Measurements from ENCODE around the gene BFSP2.

The BFSP2 gene

DNA sequence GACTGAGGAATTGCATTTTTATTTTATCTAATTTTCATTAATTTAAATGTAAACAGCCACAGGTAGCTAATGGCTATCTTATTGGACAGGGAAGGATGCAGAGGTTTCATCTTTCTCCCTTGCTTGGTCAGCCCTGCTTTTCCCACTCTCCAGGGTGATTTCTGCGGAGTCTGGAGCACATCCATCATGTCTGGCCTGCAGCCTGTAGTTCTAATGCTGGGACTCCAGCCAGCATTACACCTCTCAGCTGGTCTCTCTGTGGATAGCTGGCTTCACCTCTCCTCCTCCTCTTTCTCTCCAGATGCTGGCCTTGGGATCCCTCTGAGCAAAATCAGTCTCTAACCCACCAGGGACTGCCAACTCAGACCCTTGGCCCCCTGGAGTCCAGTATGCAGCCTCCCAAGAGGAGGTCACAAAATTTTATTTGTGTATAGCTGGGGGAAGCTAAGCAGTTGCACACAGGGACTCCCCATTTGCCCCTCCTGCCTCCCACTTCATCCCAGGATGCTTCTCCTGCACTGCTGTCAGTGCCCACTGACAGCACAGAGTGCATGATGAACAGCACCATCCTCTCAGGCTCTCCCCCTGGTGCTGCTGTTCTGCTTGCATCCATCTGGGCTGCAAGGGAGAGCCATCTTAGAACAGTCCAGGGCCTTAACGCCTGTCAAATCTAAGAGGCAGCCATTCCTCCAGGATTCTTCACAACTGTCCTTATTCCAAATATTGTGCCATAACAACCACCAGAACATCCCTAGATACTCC, 1.7 kb downstream of the BFSP2 start:
- no peak for DNase-seq (ENCODE audit: low read depth)
- TF ChIP-seq, protein P1, sequence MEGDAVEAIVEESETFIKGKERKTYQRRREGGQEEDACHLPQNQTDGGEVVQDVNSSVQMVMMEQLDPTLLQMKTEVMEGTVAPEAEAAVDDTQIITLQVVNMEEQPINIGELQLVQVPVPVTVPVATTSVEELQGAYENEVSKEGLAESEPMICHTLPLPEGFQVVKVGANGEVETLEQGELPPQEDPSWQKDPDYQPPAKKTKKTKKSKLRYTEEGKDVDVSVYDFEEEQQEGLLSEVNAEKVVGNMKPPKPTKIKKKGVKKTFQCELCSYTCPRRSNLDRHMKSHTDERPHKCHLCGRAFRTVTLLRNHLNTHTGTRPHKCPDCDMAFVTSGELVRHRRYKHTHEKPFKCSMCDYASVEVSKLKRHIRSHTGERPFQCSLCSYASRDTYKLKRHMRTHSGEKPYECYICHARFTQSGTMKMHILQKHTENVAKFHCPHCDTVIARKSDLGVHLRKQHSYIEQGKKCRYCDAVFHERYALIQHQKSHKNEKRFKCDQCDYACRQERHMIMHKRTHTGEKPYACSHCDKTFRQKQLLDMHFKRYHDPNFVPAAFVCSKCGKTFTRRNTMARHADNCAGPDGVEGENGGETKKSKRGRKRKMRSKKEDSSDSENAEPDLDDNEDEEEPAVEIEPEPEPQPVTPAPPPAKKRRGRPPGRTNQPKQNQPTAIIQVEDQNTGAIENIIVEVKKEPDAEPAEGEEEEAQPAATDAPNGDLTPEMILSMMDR (IDR thresholded peaks at IDR 0.05; ENCODE audit: control insufficient read depth, extremely low read depth, insufficient read depth): no peak
- H3K4me3 ChIP-seq (ENCODE audit: low read depth, low read length): no peak overlapping the region

DNA sequence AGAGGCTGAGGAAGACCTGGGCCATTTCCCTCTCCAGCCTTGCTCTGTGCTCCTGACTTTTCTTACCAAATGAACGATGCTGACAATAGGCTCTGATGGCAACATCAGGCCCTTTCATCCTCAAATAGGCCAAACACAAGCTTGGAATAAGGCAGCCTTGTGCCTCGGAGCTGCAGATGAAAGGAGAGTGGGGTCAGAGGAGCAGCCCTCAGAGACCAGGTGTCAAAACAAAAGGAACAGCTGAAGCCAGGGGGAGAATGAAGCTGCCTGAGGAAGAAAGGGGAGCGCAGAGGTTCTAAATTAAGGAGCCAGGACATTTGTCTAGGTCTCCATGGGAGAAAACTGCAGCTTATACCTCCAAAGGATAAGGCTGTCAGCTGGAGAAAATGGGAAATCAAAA, 5.1 kb downstream of the BFSP2 start:
- TF ChIP-seq, protein P1 (IDR thresholded peaks at IDR 0.05; ENCODE audit: control insufficient read depth, extremely low read depth, insufficient read depth): no peak
- DNase-seq (ENCODE audit: low read depth): no peak
- H3K4me3 ChIP-seq (ENCODE audit: low read depth, low read length): no peak overlapping the region

GRCh38 chr3:133408366-133408765, 8.5 kb downstream of the BFSP2 start:
- H3K4me3 ChIP-seq (ENCODE audit: low read depth, low read length): no peak overlapping the region
- no peak for DNase-seq (ENCODE audit: low read depth)
- TF ChIP-seq, protein P1 (IDR thresholded peaks at IDR 0.05; ENCODE audit: control insufficient read depth, extremely low read depth, insufficient read depth): no peak

DNA sequence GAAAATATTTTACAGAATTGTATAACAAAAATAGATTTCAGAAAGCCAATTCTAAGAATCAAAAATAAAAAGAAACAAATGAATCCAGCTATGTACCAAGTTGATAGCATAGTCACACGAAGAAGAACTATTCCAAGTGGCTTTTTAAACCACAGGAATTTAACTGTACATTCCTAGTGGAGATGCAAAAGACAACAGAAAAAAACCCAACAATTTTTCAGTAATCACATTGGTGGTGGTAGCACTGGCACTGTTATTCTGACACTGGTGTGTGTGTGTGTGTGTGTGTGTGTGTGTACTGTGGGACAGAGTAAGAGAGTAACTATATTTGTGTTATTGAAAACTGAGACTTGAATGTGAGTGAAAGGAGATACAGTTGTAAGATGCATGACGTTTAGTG, 9.1 kb downstream of the BFSP2 start:
- TF ChIP-seq, protein P1 (IDR thresholded peaks at IDR 0.05; ENCODE audit: control insufficient read depth, extremely low read depth, insufficient read depth): no peak
- H3K4me3 ChIP-seq (ENCODE audit: low read depth, low read length): no peak overlapping the region
- DNase-seq (ENCODE audit: low read depth): no peak

DNA sequence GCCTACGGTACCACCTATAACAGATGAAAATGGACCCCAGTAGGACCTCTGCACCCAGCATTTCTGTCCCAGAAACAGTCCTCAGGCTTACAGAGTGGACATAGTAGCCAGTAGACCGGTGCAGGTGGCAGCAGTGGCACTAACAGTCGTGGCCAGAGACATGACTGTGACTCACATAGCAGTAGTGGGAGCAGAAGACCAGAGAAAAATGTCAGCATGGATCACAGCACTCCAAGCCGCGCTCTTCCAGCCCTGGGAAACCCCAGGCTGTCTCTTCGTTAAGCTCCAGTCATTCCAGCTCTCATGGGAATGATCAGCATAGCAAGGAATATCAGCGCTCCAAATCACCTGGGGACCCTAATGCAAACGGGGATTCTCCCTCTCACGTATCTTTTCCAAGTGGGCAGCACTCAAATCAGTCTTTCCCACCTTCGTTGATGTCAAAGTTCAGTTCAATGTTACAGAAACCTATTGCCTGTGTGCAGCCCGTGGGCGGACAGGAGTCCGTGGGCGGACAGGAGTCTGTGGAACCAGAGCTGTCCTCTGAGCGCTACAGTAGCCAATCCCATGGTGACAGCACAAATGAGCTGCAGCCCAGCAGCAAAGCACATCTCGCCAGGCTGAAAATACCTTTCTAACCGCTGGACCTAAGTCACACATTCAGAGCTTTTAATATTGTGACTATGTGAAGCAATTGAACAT, 10.5 kb downstream of the BFSP2 start:
- H3K4me3 ChIP-seq (ENCODE audit: low read depth, low read length): no peak overlapping the region
- TF ChIP-seq, protein P1 (IDR thresholded peaks at IDR 0.05; ENCODE audit: control insufficient read depth, extremely low read depth, insufficient read depth): no peak
- DNase-seq (ENCODE audit: low read depth): no peak

- TF ChIP-seq, protein P1 (IDR thresholded peaks at IDR 0.05; ENCODE audit: control insufficient read depth, extremely low read depth, insufficient read depth): no peak
- no peak overlapping the region for H3K4me3 ChIP-seq (ENCODE audit: low read depth, low read length)
- DNase-seq (ENCODE audit: low read depth): no peak
Measured at GRCh38 chr3:133412183-133413132, 12.6 kb downstream of the BFSP2 start.

Data from LNCaP clone FGC (cell line).